ENCODE measurements around the gene GINS2. TPM values are rescaled to one million over a fixed set of nuclear protein-coding genes. Genes with fewer than 3 reads are reported as not detected.

The GINS2 gene
- total RNA-seq, 1 donor from 2014 or later, result 9.1 TPM

DNA sequence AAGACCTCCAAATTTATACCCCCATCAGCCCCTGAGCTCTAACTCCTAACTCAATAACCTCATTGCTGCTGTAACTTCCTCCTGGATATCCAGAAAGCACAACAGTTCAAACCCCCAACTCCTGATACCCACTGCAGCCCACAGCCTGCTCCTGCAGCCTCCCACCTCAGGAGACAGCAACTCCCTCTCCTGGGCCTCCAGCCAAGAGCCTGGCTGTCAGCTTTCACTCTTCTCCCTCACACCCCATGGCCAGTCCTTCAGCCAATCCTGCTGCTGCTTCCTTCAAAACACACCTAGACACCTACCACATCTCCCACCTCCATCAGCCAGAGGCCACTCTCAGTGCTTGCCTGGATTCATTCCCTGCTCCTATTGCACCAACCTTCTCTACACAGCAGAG, 5.4 kb downstream of the GINS2 start:
- H3K4me3 Mint-ChIP-seq (ENCODE audit: unreplicated experiment), result no peak overlapping the region
- peaks cover 13% of the 10 kb centered on the region for H3K4me1 Mint-ChIP-seq (ENCODE audit: unreplicated experiment)
- H3K27me3 Mint-ChIP-seq (ENCODE audit: unreplicated experiment), result peaks cover 3% of the 10 kb centered on the region
- H3K27ac Mint-ChIP-seq (ENCODE audit: unreplicated experiment), result no peak overlapping the region
- DNase-seq (ENCODE audit: low spot score), result no peak
- no peaks in the 10 kb centered on the region for H3K36me3 Mint-ChIP-seq (ENCODE audit: low read depth, unreplicated experiment)
- H3K9me3 Mint-ChIP-seq (ENCODE audit: unreplicated experiment), result no peaks in the 10 kb centered on the region
- TF ChIP-seq, protein P1, sequence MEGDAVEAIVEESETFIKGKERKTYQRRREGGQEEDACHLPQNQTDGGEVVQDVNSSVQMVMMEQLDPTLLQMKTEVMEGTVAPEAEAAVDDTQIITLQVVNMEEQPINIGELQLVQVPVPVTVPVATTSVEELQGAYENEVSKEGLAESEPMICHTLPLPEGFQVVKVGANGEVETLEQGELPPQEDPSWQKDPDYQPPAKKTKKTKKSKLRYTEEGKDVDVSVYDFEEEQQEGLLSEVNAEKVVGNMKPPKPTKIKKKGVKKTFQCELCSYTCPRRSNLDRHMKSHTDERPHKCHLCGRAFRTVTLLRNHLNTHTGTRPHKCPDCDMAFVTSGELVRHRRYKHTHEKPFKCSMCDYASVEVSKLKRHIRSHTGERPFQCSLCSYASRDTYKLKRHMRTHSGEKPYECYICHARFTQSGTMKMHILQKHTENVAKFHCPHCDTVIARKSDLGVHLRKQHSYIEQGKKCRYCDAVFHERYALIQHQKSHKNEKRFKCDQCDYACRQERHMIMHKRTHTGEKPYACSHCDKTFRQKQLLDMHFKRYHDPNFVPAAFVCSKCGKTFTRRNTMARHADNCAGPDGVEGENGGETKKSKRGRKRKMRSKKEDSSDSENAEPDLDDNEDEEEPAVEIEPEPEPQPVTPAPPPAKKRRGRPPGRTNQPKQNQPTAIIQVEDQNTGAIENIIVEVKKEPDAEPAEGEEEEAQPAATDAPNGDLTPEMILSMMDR (IDR thresholded peaks at IDR 0.05; ENCODE audit: unreplicated experiment), result no peak

DNA sequence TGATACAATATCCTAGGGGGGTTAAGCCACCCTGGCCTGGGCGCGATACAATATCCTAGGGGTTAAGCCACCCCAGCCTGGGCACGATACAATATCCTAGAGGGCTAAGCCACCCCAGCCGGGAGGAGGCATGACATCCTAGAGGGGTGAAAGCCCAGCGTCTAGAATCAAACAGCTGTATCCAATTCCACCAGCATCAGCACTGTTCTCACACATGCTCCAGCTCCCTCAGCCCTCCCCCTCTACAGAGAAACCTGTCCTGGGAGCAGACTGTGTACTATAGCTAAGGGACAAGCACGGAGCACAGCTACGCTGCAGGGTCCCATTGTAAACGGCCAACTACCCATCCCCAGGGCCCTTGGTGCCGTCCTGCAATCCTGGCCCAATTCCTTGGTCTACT, 6.2 kb downstream of the GINS2 start:
- Mint-ChIP-seq H3K27me3 (ENCODE audit: unreplicated experiment) (peaks cover 1% of the 10 kb centered on the region), H3K4me3 (ENCODE audit: unreplicated experiment) (no peak overlapping the region), H3K4me1 (ENCODE audit: unreplicated experiment) (peaks cover 13% of the 10 kb centered on the region), H3K27ac (ENCODE audit: unreplicated experiment) (no peak overlapping the region), H3K36me3 (ENCODE audit: low read depth, unreplicated experiment) (no peaks in the 10 kb centered on the region), H3K9me3 (ENCODE audit: unreplicated experiment) (no peaks in the 10 kb centered on the region)
- TF ChIP-seq, protein P1 (IDR thresholded peaks at IDR 0.05; ENCODE audit: unreplicated experiment), result no peak
- DNase-seq (ENCODE audit: low spot score), result no peak

DNA sequence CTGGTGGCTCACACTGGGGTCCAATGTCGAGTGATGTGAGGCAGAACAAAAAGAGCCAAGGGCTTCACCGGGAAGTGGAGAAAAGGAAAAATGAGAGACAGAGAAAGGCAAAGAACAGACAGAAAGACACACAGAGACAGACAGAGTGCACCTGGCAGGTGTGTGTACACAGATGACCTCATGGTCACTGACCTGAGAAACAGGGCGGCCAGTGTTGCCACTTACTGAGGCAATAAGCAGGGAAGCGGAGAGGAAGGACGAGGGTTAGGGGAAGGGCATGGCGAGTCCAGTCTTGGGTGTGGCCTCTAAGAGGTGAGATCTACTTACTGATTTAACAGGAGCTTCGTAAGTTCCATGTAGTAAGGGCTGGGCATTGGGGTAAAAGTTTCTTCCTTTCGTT, 7.5 kb downstream of the GINS2 start:
- peak overlapping the region; percentile 15 for H3K27ac Mint-ChIP-seq (ENCODE audit: unreplicated experiment)

DNA sequence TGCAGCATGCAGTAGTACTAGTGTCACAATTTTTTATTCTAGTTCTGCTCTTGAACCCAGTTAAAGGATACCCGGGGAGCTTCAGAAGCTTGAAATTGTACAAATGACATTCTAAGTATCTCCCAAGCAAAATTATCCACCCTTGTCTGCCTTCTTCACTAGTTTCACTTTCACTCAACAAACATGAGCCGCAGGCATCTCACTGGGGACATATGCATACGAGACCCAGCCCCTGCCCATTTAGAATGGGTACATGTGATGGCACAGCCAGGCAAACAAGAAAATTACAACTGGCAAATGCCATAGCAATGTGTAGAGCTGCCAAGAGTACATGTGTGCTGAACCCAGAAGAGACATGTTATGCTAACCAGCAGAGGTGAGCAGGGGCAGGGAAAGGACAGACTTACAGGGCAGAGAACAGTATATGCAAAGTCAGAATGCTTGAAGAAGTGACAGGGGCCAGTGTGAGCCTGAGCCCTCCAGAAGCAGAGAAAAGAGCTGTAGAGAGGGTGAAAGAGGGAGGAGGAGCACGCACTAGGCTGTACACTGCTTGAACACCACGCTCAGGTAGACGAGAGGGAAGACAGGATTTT, 8.3 kb downstream of the GINS2 start:
- peaks cover 13% of the 10 kb centered on the region for H3K4me1 Mint-ChIP-seq (ENCODE audit: unreplicated experiment)
- no peak overlapping the region for H3K4me3 Mint-ChIP-seq (ENCODE audit: unreplicated experiment)
- no peak overlapping the region for H3K27ac Mint-ChIP-seq (ENCODE audit: unreplicated experiment)
- H3K9me3 Mint-ChIP-seq (ENCODE audit: unreplicated experiment), result no peaks in the 10 kb centered on the region
- H3K36me3 Mint-ChIP-seq (ENCODE audit: low read depth, unreplicated experiment), result no peaks in the 10 kb centered on the region
- peaks cover 1% of the 10 kb centered on the region for H3K27me3 Mint-ChIP-seq (ENCODE audit: unreplicated experiment)
- no peak for DNase-seq (ENCODE audit: low spot score)
- TF ChIP-seq, protein P1 (IDR thresholded peaks at IDR 0.05; ENCODE audit: unreplicated experiment), result no peak

More for the DNA sequence above, 7.5 kb downstream of the GINS2 start:
- Mint-ChIP-seq H3K36me3 (ENCODE audit: low read depth, unreplicated experiment) (no peaks in the 10 kb centered on the region), H3K27me3 (ENCODE audit: unreplicated experiment) (peaks cover 1% of the 10 kb centered on the region), H3K9me3 (ENCODE audit: unreplicated experiment) (no peaks in the 10 kb centered on the region), H3K4me1 (ENCODE audit: unreplicated experiment) (peaks cover 13% of the 10 kb centered on the region), H3K4me3 (ENCODE audit: unreplicated experiment) (no peak overlapping the region)
- DNase-seq (ENCODE audit: low spot score), result no peak
- TF ChIP-seq, protein P1 (IDR thresholded peaks at IDR 0.05; ENCODE audit: unreplicated experiment), result no peak

DNA sequence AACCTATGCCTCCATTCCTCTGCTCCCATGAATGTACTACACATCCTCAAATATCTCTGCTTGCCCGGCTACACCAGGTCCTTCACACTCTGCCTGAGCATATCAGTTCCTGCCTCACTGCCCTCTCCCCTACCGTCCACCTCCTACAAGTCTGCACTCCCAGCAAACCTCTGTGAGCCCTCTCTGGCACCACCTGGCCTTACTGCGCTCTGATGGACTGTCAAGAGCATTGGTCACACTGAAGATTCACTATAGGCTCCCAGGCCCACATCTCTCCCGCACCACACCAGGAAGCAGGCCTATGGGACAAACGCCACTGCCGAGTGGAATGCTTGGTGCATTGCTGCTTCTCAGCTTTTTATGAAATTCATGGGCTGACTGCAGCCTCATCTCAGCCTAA, 8.9 kb downstream of the GINS2 start:
- Mint-ChIP-seq H3K36me3 (ENCODE audit: low read depth, unreplicated experiment) (no peaks in the 10 kb centered on the region), H3K9me3 (ENCODE audit: unreplicated experiment) (no peaks in the 10 kb centered on the region), H3K27ac (ENCODE audit: unreplicated experiment) (no peak overlapping the region), H3K4me3 (ENCODE audit: unreplicated experiment) (no peak overlapping the region), H3K4me1 (ENCODE audit: unreplicated experiment) (peaks cover 13% of the 10 kb centered on the region), H3K27me3 (ENCODE audit: unreplicated experiment) (peaks cover 1% of the 10 kb centered on the region)
- TF ChIP-seq, protein P1 (IDR thresholded peaks at IDR 0.05; ENCODE audit: unreplicated experiment), result no peak
- no peak for DNase-seq (ENCODE audit: low spot score)

Data from endothelial cell (in vitro differentiated cells).